Measurements from ENCODE around the gene TRABD2B. TPM values are rescaled to one million over a fixed set of nuclear protein-coding genes. Genes with fewer than 3 reads are reported as not detected.

The TRABD2B gene
- total RNA-seq, 4 donors from 2014 or later: 0.16 to 1.5 (median 0.55) TPM

DNA sequence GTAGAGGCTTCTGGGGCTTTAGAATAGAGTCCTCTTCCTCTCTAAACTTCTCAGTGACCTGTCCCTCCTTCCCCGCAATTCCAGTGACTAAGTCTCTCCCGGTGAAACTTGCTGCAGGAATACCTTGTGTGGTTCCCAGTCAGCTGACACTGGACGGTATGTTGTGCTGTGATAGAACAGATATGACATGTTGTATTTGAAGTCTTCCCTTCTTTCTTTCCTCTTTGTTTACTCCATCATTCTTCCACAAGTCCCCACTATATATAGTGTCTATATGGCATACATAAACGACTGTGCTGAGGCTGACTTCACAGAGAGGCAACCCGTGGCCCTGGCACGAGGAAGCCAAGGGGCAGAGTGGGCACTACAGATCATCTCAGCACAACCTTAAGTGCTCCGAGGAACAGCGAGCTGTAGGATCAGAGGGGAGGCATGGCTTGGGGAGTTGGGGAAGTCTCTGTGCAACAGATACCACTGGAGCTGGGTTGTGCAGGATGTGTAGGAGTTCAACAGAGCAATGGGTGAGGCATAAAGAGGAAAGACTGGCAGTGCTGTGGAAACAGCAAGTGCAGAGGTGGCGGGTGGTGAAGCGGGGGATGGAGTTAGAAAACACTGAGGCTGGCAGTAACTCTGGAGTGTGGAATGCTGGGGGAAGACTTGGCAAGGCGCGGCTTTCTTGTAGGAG, 237.8 kb downstream of the TRABD2B start:
- TF ChIP-seq, protein P1, sequence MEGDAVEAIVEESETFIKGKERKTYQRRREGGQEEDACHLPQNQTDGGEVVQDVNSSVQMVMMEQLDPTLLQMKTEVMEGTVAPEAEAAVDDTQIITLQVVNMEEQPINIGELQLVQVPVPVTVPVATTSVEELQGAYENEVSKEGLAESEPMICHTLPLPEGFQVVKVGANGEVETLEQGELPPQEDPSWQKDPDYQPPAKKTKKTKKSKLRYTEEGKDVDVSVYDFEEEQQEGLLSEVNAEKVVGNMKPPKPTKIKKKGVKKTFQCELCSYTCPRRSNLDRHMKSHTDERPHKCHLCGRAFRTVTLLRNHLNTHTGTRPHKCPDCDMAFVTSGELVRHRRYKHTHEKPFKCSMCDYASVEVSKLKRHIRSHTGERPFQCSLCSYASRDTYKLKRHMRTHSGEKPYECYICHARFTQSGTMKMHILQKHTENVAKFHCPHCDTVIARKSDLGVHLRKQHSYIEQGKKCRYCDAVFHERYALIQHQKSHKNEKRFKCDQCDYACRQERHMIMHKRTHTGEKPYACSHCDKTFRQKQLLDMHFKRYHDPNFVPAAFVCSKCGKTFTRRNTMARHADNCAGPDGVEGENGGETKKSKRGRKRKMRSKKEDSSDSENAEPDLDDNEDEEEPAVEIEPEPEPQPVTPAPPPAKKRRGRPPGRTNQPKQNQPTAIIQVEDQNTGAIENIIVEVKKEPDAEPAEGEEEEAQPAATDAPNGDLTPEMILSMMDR (IDR thresholded peaks at IDR 0.05; ENCODE audit: low read depth): no peak

DNA sequence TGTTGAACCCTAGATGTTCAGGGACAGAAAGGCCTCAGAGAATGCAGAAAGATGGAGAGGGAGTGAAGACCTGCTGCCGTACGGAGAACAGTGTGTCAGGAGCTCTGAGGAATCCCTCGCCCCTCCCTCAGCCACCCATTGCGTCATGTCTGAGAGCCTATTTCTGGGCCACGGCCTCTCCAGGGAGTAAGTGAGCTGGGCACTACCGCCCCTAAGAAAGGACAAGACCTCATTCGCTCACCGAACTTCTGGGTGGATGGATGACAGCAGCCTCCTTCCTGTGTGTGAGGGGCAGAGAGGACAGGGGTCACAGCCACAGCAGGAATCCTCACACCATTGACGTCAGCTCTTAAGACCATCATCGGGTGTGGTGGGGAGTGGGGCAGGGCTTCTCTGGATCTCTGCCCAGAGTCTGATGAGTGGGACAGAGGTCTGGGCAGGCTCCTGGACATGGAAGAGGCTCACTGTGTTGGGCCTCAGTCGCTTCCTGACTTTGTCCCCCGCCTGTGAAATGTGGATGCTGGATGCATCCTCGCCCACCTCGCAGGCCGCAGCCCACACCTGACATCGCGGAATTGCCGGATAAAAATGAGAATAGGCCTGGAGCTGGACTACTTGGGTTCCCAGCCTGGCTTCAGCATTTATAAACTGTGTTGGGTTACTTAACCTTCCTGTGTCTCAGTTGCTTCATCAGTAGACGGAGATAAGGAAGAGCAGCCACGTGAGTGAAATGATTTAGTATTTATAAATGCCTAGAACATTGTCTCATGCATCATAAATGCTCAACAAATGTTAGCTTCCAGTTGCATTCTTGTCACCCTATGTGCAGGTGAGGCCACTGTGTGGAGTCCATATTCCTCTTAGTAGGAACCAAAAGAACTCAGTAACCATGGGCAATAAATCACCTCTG, 238.6 kb downstream of the TRABD2B start:
- TF ChIP-seq, protein P1 (IDR thresholded peaks at IDR 0.05; ENCODE audit: low read depth): no peak

DNA sequence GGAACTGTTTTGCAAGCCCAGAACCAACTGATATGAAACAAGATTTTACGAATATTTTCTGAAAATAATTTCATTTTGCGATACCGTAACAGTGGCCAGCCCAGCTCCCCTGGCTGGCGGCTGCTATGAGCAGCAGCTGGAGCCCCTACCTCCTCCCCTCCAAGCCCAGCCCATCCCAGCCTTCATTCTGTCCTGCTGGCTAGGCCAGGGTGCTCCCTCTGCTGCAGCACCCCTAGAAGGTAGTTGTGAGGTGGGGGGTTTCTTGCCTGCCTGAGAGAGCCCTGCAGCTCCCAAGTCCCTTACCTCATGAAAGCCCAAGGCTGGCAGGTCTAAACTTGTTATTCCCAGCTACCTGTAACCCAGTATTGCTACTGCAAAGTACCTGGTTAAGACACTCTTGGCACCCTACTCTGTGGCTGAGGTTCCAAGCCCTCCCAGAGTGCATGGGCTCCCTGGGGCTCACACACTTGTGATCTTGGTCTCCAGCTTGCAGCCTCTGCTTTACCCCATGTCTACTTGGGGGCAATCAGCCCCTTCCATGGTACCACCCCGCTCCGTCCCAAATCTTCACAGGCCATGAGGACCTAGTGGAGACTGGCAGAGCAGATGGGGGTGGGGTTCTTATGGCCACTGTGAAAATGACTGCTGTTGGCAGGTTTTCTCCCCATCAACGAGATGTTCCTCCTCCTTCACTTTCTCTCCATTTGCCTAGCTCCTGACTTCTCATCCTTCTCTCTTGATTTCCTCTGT, 239.8 kb downstream of the TRABD2B start:
- TF ChIP-seq, protein P1 (IDR thresholded peaks at IDR 0.05; ENCODE audit: low read depth): no peak

DNA sequence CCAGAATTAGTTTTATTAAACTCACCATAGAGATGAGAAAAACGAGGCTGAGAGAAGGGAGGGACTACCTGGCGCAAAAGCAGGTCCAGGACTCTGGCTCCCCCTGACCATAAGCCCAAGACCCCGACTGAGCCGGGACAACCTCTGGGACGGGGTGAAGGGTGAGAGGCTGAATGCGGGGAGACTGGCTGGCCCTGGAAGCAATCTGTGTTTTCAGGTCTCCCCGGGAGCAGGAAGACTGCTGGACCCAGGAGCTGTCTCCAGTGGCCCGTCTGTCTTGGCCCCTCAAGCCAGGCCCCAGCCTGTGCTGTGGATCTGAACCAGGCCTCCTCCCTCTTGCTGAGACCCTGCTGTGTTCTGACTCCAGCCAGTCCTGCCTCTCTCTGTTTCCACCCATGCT, 240.8 kb downstream of the TRABD2B start:
- TF ChIP-seq, protein P1 (IDR thresholded peaks at IDR 0.05; ENCODE audit: low read depth): no peak

DNA sequence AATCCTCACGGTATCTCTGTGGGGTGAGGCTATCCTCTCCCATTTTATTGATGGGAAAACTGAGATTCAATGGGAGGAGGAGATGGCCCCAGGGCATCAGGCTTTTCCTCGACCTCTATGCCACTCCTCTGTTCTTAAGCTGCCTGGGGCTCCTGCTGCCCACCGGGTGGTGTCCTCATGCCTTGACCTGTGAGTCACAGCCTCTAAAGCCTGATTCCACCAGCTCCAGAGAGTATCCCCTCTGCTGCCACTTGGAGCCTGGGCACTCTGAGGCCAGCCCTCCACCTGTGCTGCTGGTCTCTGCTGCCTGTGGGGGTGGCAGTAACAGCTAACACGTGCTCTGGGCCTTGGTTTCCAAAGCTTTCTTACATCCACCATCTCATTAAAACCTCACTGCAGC, 241.2 kb downstream of the TRABD2B start:
- TF ChIP-seq, protein P1 (IDR thresholded peaks at IDR 0.05; ENCODE audit: low read depth): no peak

DNA sequence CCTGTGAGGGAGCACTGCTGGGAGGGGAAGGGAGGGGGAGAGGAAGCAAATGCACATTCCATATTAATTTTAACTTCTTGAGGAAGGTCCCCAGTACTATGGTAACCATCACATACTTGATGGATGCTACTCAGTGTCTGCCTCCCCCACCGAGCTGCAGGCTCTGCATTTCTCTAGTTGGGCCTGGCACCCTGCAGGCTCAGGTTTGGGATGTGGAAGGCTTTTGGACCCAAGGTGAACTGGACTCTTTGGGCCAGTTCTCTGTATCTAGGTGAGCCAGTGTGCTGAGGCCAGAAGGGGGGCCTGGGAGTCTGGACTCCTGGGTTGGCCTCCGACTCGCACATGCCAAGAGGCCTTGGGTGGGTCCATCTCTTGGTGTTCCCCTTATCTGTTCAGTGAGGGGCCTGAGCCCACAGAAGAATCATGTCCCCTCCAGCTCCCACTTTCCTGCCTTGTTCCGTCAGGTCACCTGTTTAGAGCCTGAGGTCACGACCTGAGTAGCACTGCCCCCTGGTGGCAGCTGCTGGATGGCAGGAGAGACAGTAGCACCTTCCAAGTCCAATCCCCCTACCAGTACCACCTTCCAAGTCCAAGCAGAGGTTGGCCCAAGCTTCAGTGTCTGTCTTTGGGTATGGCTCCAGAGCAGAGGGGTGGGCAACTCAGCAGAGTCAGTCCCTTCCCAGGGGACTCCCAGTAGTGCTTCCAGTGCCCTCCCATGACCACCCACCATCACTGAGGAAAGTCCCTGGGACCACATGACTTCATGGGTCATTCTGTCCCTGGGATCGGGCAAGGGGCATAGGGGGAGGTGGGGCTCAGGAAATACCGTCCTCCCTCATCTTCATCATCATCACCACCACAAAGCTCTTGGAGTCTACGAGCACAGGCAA, 241.8 kb downstream of the TRABD2B start:
- TF ChIP-seq, protein P1 (IDR thresholded peaks at IDR 0.05; ENCODE audit: low read depth): no peak
